Medulla oblongata (tissue), 1 donor: ENCODE measurements around the gene MAD1L1.
A peak's percentile ranks its signal among the peaks of the same experiment; 100 is the strongest.

ENCODE experiments used
- DNase-seq: peaks from one replicate; pipeline ENCODE4 v3.0.0-alpha.2; 2015; ENCODE audit errors: extremely low spot score

MAD1L1 gene

GRCh38 chr7:2258661-2259365, 26.1 kb upstream of the MAD1L1 start:
- DNase-seq: no peak

GRCh38 chr7:2257651-2258050, 24.9 kb upstream of the MAD1L1 start:
- no peak for DNase-seq

GRCh38 chr7:2257046-2257551, 24.4 kb upstream of the MAD1L1 start:
- no peak for DNase-seq

GRCh38 chr7:2256306-2257045, 23.7 kb upstream of the MAD1L1 start:
- DNase-seq: no peak

GRCh38 chr7:2255145-2256139, 22.7 kb upstream of the MAD1L1 start:
- DNase-seq: no peak

GRCh38 chr7:2254429-2255144, 21.8 kb upstream of the MAD1L1 start:
- DNase-seq: no peak

- no peak for DNase-seq
Observed at GRCh38 chr7:2253525-2254244, 20.9 kb upstream of the MAD1L1 start.

GRCh38 chr7:2253021-2253420, 20.3 kb upstream of the MAD1L1 start:
- no peak for DNase-seq

- DNase-seq: peak; percentile 41
Observed at GRCh38 chr7:2251841-2252771, 19.4 kb upstream of the MAD1L1 start.

- DNase-seq: no peak
Observed at GRCh38 chr7:2251381-2251780, 18.6 kb upstream of the MAD1L1 start.

- DNase-seq: no peak
Observed at GRCh38 chr7:2249744-2250323, 17.1 kb upstream of the MAD1L1 start.

GRCh38 chr7:2248984-2249694, 16.4 kb upstream of the MAD1L1 start:
- peak; percentile 76 for DNase-seq

GRCh38 chr7:2247141-2247995, 14.6 kb upstream of the MAD1L1 start:
- no peak for DNase-seq

- peak; percentile 32 for DNase-seq
Observed at GRCh38 chr7:2245883-2246675, 13.3 kb upstream of the MAD1L1 start.

GRCh38 chr7:2244404-2244995, 11.8 kb upstream of the MAD1L1 start:
- DNase-seq: peak; percentile 43

GRCh38 chr7:2243458-2243857, 10.7 kb upstream of the MAD1L1 start:
- no peak for DNase-seq
